Measurements from ENCODE around the gene RAVER1. TPM values are rescaled to one million over a fixed set of nuclear protein-coding genes. Genes with fewer than 3 reads are reported as not detected.

RAVER1 gene
- total RNA-seq, 2 experiments from 2014 or later, result 35.7 to 90.7 TPM

DNA sequence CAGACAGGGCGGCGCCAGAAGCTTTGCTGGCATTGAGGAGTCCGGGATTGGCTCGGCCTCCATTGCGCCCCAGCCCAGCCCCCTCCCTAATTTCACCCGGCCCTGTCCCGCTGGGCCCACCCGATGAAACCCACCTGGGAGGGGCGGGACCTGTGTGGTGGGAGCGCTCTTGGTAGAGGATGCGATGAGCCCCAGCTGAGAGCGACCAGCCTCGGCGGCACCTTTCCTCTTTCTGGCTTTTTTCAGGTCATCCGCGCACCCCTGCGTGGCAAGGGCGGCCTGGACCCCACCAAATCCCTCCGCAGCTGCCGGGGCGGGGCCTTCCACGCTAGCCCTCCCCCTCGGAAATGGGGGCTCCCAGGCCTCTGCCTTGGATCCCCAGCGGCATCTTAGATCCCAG lies 23.9 kb downstream of the RAVER1 start, which contains the start of gene ZGLP1:
TSS of gene ZGLP1 (minus strand) at position 393 of the 400 bp plus-strand sequence.
- H3K79me2 ChIP-seq (ENCODE audit: insufficient read depth, low read depth, low read length), result no peaks in the 10 kb centered on the region
- no peak within 1 kb of the TSS for H3K27ac ChIP-seq (ENCODE audit: low read depth, low read length, poor library complexity, severe bottlenecking)
- H3K4me3 ChIP-seq (ENCODE audit: low read depth, low read length, poor library complexity, severe bottlenecking), result no peak within 1 kb of the TSS
- BruUV-seq (replicated peaks), result no TSS peak
- intact Hi-C loops (cut with micrococcal nuclease; ENCODE audit: unreplicated experiment), result no loop called here
- no peak within 1 kb of the TSS for H2AFZ ChIP-seq (ENCODE audit: low read length)
- peaks cover 33% of the 10 kb centered on the region for H3K36me3 ChIP-seq (ENCODE audit: insufficient read depth, low read length)
- H3K4me2 ChIP-seq (ENCODE audit: low read length), result no peak within 1 kb of the TSS
- CTCF ChIA-PET (ENCODE audit: unreplicated experiment), result no interaction called here
- no peaks in the 10 kb centered on the region for H4K20me1 ChIP-seq (ENCODE audit: insufficient read depth, low read length)
- H3K4me1 ChIP-seq (ENCODE audit: insufficient read depth, low read length, poor library complexity, severe bottlenecking), result peaks cover under 1% of the 10 kb centered on the region
- H3K9me3 ChIP-seq (ENCODE audit: low read length), result no peaks in the 10 kb centered on the region
- POLR2A ChIA-PET, result no interaction called here
- DNase-seq (ENCODE audit: low spot score), result no peak
- H3K9me2 ChIP-seq (ENCODE audit: insufficient read depth, low read length), result no peaks in the 10 kb centered on the region
- TF ChIP-seq, protein P1, sequence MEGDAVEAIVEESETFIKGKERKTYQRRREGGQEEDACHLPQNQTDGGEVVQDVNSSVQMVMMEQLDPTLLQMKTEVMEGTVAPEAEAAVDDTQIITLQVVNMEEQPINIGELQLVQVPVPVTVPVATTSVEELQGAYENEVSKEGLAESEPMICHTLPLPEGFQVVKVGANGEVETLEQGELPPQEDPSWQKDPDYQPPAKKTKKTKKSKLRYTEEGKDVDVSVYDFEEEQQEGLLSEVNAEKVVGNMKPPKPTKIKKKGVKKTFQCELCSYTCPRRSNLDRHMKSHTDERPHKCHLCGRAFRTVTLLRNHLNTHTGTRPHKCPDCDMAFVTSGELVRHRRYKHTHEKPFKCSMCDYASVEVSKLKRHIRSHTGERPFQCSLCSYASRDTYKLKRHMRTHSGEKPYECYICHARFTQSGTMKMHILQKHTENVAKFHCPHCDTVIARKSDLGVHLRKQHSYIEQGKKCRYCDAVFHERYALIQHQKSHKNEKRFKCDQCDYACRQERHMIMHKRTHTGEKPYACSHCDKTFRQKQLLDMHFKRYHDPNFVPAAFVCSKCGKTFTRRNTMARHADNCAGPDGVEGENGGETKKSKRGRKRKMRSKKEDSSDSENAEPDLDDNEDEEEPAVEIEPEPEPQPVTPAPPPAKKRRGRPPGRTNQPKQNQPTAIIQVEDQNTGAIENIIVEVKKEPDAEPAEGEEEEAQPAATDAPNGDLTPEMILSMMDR (conservative IDR thresholded peaks at IDR 0.05; ENCODE audit: low read length), result no peak
- no peak for TF ChIP-seq EZH2phosphoT487 (IDR thresholded peaks at IDR 0.05; ENCODE audit: borderline replicate concordance, low read depth, low read length)

DNA sequence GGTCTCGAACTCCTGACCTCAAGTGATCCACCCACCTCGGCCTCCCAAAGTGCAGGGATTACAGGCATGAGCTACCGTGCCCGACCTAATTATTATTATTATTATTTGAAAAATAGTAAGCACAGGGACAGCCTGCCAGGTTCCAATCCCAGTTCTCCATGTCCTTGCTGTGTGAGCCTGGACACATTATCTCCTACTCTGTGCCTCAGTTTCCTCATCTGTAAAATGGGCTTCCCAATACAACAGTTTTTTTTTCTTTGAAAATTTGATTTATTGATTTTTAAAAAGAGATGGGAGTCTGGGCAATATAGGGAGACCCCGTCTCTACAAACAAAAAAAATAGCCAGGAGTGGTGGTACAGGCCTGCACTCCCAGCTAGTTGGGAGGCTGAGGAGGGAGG lies 27.0 kb downstream of the RAVER1 start:
- BruUV-seq (replicated peaks), result no TSS peak
- Histone ChIP-seq H3K36me3 (ENCODE audit: insufficient read depth, low read length) (peaks cover 19% of the 10 kb centered on the region; the same call in 1 of the 2 replicates), H3K79me2 (ENCODE audit: insufficient read depth, low read depth, low read length) (no peaks in the 10 kb centered on the region), H3K4me2 (ENCODE audit: low read length) (no peak overlapping the region), H2AFZ (ENCODE audit: low read length) (no peak overlapping the region), H4K20me1 (ENCODE audit: insufficient read depth, low read length) (no peaks in the 10 kb centered on the region), H3K9me2 (ENCODE audit: insufficient read depth, low read length) (no peaks in the 10 kb centered on the region), H3K4me3 (ENCODE audit: low read depth, low read length, poor library complexity, severe bottlenecking) (no peak overlapping the region), H3K4me1 (ENCODE audit: insufficient read depth, low read length, poor library complexity, severe bottlenecking) (no peaks in the 10 kb centered on the region), H3K9me3 (ENCODE audit: low read length) (no peaks in the 10 kb centered on the region), H3K27ac (ENCODE audit: low read depth, low read length, poor library complexity, severe bottlenecking) (no peak overlapping the region)
- intact Hi-C loops (cut with micrococcal nuclease; ENCODE audit: unreplicated experiment), result no loop called here
- TF ChIP-seq, protein P1 (conservative IDR thresholded peaks at IDR 0.05; ENCODE audit: low read length), result no peak
- TF ChIP-seq EZH2phosphoT487 (IDR thresholded peaks at IDR 0.05; ENCODE audit: borderline replicate concordance, low read depth, low read length), result no peak
- DNase-seq (ENCODE audit: low spot score), result no peak
- POLR2A ChIA-PET, result no interaction called here
- CTCF ChIA-PET (ENCODE audit: unreplicated experiment), result no interaction called here

DNA sequence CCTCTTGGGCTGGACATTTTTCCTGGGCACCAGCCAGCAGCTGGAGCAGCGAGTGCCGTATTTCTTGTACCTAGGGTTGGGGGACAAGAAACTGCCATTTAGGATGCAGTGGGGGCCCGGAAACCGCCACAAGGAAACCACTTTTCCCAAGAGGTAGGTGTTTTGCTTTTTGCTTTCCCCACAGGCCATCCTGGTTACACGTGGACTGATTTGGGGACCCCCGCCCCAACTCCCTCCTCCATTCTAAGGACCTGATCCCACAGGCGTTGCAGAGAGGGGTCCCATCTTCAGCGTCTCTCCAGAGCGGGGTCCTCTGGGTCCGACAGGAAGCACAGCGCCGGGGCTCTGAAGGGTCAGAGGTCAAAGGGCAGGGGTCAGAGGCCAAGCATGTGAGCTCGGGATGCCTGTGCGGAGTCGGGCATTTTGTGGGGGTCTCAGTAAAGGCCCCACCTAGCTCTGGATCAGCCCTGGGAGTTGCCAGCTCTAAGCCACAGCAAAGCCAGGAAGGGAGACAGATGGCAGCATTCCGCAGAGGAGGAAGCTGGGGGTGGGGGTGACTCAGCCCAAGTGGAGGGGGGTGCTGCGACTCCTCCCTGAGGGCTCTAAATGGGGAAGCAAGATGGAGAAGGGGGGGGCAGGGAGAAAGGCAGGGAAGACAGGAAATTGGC lies 28.1 kb downstream of the RAVER1 start:
- no peak for TF ChIP-seq EZH2phosphoT487 (IDR thresholded peaks at IDR 0.05; ENCODE audit: borderline replicate concordance, low read depth, low read length)
- TF ChIP-seq, protein P1 (conservative IDR thresholded peaks at IDR 0.05; ENCODE audit: low read length), result no peak
- H2AFZ ChIP-seq (ENCODE audit: low read length), result no peak overlapping the region
- ChIA-PET POLR2A (interaction anchor here (0.6 kb wide), 1 partner anchor 36 kb away, joined by 5 read pairs; no protein-coding TSS in a partner anchor), CTCF (ENCODE audit: unreplicated experiment) (interaction anchor here (0.6 kb wide), 1 partner anchor 34 kb away, joined by 6 read pairs; no protein-coding TSS in a partner anchor)
- no peaks in the 10 kb centered on the region for H4K20me1 ChIP-seq (ENCODE audit: insufficient read depth, low read length)
- peaks cover 13% of the 10 kb centered on the region; the same call in 1 of the 2 replicates for H3K36me3 ChIP-seq (ENCODE audit: insufficient read depth, low read length)
- intact Hi-C loops (cut with micrococcal nuclease; ENCODE audit: unreplicated experiment), result no loop called here
- no peak overlapping the region for H3K4me2 ChIP-seq (ENCODE audit: low read length)
- H3K79me2 ChIP-seq (ENCODE audit: insufficient read depth, low read depth, low read length), result no peaks in the 10 kb centered on the region
- no peak overlapping the region for H3K4me3 ChIP-seq (ENCODE audit: low read depth, low read length, poor library complexity, severe bottlenecking)
- no peak for DNase-seq (ENCODE audit: low spot score)
- no peaks in the 10 kb centered on the region for H3K9me3 ChIP-seq (ENCODE audit: low read length)
- BruUV-seq (replicated peaks), result no TSS peak
- H3K27ac ChIP-seq (ENCODE audit: low read depth, low read length, poor library complexity, severe bottlenecking), result no peak overlapping the region
- H3K4me1 ChIP-seq (ENCODE audit: insufficient read depth, low read length, poor library complexity, severe bottlenecking), result no peaks in the 10 kb centered on the region
- no peaks in the 10 kb centered on the region for H3K9me2 ChIP-seq (ENCODE audit: insufficient read depth, low read length)

Measured in OCI-LY7 (cell line).